Ramos (cell line): ENCODE measurements around the gene PUM1.

Experiments used
- in situ Hi-C: fragments of 300-500 bp; cut with MboI; formaldehyde crosslinking; loops from one replicate; pipeline ENCODE4 v1.14.3; 2022; ENCODE audit warnings: low sequenced_read_pairs; ENCODE audit not compliant: unreplicated experiment

Gene PUM1

DNA sequence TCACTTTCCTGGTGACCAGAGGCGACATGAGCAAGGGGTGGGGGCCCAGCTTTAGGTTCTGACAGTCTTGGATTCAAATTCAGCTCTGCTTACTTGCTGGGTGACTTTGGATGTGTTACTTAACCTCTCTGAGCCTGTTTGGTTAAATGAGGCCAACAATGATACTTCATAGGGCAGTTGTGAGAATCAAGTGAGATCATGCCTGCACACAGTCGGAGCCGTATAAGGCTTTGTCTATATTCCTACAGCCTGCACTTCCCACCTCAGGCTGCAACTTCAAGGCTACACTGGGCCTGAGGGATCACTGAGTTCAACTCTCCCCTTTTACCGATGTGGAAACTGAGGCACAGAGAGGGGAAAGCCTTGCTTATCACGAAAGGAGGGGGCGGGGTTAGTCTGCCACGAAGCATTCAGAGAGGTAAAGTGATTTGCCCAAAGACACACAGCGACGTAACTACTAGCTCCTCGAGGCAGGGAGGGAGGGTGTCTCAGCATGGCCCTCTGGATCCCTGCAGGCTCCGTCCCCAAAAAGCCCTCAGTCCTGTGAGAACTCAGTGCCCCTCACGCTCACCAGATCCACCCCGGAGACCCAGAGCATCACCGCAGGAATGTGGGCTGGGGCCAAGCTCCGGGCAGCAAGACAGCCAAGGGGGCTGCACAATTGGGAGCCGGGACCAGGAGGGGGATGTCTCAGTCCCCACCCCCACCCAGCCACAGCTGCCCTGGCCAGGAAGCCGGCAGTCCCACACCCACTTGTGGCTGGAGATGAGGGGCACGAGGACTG, 181.9 kb downstream of the PUM1 start:
- in situ Hi-C loops = no loop called here

DNA sequence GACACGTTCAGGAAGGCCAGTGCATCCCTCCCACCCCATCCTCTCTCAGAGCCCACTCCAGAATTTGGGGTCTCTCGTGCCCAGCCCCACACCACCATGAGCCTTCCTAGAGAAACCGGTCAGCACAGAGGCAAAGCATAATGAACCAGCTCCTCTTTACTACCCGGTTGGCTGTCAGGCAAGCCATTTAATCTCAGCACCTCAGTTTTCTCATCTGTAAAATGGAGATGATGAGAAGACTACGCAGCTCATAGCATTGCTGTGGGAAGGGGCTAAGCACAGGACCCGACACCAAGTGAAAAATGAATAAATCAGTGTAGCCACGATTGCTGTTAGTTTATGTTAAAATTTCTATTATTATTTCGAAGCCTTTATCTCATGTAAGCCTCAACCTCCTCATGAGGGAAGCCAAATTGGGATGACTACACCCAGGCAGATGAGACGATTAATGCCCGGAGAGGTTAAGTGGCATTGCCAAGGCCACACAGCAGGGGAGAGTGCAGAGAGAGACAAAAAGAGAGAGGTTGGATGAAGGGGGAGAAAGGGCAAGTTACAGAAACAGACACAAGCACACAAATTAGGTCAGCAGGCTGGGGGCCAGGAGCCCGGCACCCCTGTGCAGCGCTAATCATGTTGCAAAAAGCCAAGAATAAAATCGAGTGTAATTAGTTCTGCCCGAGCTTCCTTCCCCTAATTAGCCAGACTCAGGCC, 182.7 kb downstream of the PUM1 start:
- in situ Hi-C loops = no loop called here
